Hematopoietic multipotent progenitor cell treated with erythropoietin and hydrocortisone succinate and interleukin-3 and kit ligand, for 15 days (in vitro differentiated cells): ENCODE measurements around the gene DDX1.
"Not testable (repeated sequence)": the region's sequence is repeated elsewhere in the genome, so short reads cannot be mapped to it uniquely, and the experiment has no call there.

Experiments
- DNase-seq: peaks from one replicate; pipeline ENCODE4 v3.0.0-alpha.2; 2015; ENCODE audit warnings: low spot score

The DDX1 gene

DNA sequence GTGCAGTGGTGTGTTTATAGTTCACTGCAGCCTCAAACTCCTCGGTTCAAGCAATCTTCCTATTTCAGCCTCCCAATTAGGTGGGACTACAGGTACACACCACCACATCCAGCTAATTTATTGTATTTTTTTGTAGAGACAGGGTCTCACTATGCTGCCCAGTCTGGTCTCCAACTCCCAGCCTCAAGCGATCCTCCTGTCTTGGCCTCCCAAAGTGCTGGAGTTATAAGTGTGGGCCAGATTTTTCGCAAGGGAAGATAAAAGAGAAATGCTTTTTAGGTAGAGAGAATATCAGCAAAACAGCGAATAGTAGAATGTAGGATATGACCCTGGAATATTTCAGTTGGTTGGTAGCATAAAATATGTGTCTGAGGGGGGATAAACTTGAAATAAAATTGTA is 4.3 kb downstream of the DDX1 start:
- DNase-seq: no peak

DNA sequence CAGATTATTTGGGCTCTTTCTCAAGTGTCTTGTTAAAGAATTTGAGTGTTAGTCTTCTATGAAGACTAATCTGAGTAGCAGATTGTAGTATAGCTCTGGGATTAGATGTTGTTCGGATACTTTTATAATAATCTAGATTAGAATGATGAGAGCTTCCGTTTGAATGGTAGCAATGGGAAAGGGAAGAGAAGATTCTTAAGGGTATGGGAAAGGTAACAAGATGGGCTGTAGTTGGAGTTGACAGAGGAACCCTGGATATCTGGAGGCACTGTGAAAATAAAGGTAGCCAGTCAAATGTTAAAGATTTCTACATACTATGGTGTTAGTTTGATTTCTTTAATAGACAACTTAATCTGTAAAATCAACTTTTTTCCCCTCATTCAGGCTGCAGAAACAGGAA is 4.7 kb downstream of the DDX1 start:
- no peak for DNase-seq

DNA sequence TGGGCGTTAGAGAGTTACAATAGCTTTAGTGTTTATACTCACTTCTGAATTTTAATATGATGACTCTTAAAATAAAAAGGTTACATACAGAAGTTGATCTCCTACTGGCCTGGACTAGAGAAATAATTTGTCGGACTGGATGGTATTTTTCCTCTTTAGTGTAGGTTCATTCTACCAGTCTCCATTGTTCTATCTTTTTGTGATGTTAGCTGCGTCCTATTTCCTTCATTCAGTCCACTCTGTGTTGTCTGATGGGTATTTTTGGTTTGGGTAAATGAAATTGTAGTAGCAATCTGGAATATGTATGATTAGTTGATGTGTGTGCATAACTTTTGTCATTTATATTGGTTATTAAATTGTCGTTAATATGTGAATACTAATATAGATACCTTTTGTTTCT is 5.3 kb downstream of the DDX1 start:
- DNase-seq: no peak

GRCh38 chr2:15599994-15600393 is 8.3 kb downstream of the DDX1 start:
- DNase-seq: no peak

DNA sequence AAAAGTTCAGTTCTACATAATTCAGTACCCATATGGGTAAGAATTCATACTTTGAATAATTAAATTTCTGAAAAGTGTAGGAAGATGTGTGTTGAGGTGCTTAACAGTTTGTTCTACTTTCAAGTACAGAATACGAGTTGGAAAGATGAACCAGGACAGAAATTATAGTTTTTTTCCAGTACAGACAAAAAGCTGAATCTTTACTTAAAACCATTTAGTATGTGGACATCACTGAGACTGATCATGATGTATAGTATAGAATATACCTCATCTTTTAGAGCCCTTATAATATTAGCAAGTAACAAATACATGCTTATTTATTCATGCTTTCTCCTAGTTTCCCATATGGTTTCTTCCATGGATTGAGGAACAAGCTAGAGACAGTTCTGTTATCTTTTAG is 10.0 kb downstream of the DDX1 start:
- DNase-seq: no peak

GRCh38 chr2:15602393-15602792 is 10.7 kb downstream of the DDX1 start:
- DNase-seq: no peak

GRCh38 chr2:15603044-15603765 is 11.5 kb downstream of the DDX1 start:
- no peak for DNase-seq

DNA sequence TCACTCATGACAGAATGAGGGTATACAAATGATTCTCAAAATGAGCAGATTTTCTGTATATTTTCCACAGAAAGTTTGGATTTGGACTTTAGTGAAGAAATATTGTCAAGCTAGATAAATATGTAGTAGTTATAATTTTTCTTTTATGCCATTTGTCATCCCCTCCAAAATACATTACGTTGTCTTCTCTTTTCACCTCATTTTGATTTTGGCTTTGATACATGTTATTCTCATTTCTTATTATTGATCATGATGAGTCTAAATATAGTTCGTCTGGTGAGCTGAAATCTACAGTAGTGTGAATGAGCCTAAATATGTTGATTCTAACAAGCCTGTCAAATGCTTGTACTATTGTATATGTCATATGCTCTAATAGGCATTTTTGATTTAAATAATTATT is 12.3 kb downstream of the DDX1 start:
- no peak for DNase-seq

DNA sequence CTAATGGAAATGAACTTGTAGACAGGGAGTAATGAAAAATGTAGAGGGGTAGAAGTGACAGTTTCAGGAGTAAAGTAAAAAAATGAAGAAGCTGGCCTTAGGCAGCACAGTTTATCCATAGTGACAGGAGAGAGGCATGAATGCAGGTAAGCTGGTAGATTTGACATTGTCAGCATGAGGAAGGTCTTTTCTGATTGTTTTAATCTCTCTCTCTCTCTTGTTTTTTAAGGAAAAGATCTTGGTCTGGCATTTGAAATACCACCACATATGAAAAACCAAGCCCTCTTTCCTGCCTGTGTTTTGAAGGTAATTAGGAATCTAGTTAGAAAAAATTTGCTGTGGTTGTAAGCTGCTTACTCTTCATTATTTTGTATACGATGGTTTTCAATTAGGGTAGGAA is 14.1 kb downstream of the DDX1 start:
- DNase-seq: no peak

GRCh38 chr2:15606481-15607441 is 15.1 kb downstream of the DDX1 start:
- DNase-seq: no peak

GRCh38 chr2:15607709-15608391 is 16.2 kb downstream of the DDX1 start:
- no peak for DNase-seq

- no peak for DNase-seq
These were observed 16.7 kb downstream of the DDX1 start for GRCh38 chr2:15608392-15608761.

GRCh38 chr2:15609341-15610042 is 17.8 kb downstream of the DDX1 start:
- no peak for DNase-seq

GRCh38 chr2:15610430-15610952 is 18.8 kb downstream of the DDX1 start:
- no peak for DNase-seq

- not testable (repeated sequence) for DNase-seq
These were observed 20.4 kb downstream of the DDX1 start for GRCh38 chr2:15612101-15612500.

GRCh38 chr2:15613736-15614429 is 22.2 kb downstream of the DDX1 start:
- DNase-seq: no peak

- no peak for DNase-seq
These were observed 23.1 kb downstream of the DDX1 start for GRCh38 chr2:15614545-15615300.

- no peak for DNase-seq
These were observed 23.7 kb downstream of the DDX1 start for GRCh38 chr2:15615301-15615920.

- DNase-seq: no peak
These were observed 24.8 kb downstream of the DDX1 start for GRCh38 chr2:15616429-15616828.
